Measurements from ENCODE around the gene RPL26.
A peak's percentile ranks its signal among the peaks of the same experiment; 100 is the strongest.
"Not testable (repeated sequence)": the region's sequence is repeated elsewhere in the genome, so short reads cannot be mapped to it uniquely, and the experiment has no call there.

RPL26 gene

GRCh38 chr17:8383143-8383822, at the start of gene RPL26:
TSS of gene RPL26 (minus strand) at chr17:8383193. CDS start at chr17:8382310, 883 bp downstream.
- peak; percentile 100 for DNase-seq

- peak; percentile 67 for DNase-seq
These were observed 48.0 kb upstream of the RPL26 start for GRCh38 chr17:8430966-8431365.

- no peak for DNase-seq
These were observed 43.8 kb upstream of the RPL26 start for GRCh38 chr17:8426802-8427201.

GRCh38 chr17:8426094-8426720, 43.2 kb upstream of the RPL26 start:
- DNase-seq, result peak; percentile 17

- DNase-seq, result no peak
These were observed 38.6 kb upstream of the RPL26 start for GRCh38 chr17:8421571-8421970.

GRCh38 chr17:8420041-8420934, 37.3 kb upstream of the RPL26 start:
- DNase-seq, result no peak

GRCh38 chr17:8419305-8419704, 36.3 kb upstream of the RPL26 start:
- DNase-seq, result no peak

- no peak for DNase-seq
These were observed 35.5 kb upstream of the RPL26 start for GRCh38 chr17:8418471-8418870.

GRCh38 chr17:8417806-8418205, 34.8 kb upstream of the RPL26 start:
- DNase-seq, result no peak

GRCh38 chr17:8413938-8414337, 30.9 kb upstream of the RPL26 start:
- no peak for DNase-seq

- DNase-seq, result no peak
These were observed 30.3 kb upstream of the RPL26 start for GRCh38 chr17:8413328-8413727.

GRCh38 chr17:8412089-8412488, 29.1 kb upstream of the RPL26 start:
- no peak for DNase-seq

- no peak for DNase-seq
These were observed 27.9 kb upstream of the RPL26 start for GRCh38 chr17:8410883-8411238.

- peak; percentile 95 for DNase-seq
These were observed 27.2 kb upstream of the RPL26 start for GRCh38 chr17:8409966-8410882.

GRCh38 chr17:8408371-8408770, 25.4 kb upstream of the RPL26 start:
- DNase-seq, result peak; percentile 82

GRCh38 chr17:8406174-8406573, 23.2 kb upstream of the RPL26 start:
- no peak for DNase-seq

- DNase-seq, result no peak
These were observed 22.6 kb upstream of the RPL26 start for GRCh38 chr17:8405499-8406016.

- no peak for DNase-seq
These were observed 20.0 kb upstream of the RPL26 start for GRCh38 chr17:8402921-8403536.

GRCh38 chr17:8401107-8401506, 18.1 kb upstream of the RPL26 start:
- no peak for DNase-seq

GRCh38 chr17:8398980-8399379, 16.0 kb upstream of the RPL26 start:
- DNase-seq, result no peak

- no peak for DNase-seq
These were observed 14.6 kb upstream of the RPL26 start, which contains the start of gene RNF222 for GRCh38 chr17:8397636-8398035. TSS of gene RNF222 (minus strand) at chr17:8397827. CDS start at chr17:8393461, 4,366 bp downstream.

- DNase-seq, result not testable (repeated sequence)
These were observed 11.5 kb upstream of the RPL26 start for GRCh38 chr17:8394497-8394896.

Data from islet precursor cell (in vitro differentiated cells).